Fibroblast of skin of abdomen (primary cell): ENCODE results near the gene TECR.
"Not testable (repeated sequence)": the region's sequence is repeated elsewhere in the genome, so short reads cannot be mapped to it uniquely, and the experiment has no call there.

Experiments used
- DNase-seq: peaks from one replicate; pipeline ENCODE4 v3.0.0-alpha.2; 2013

TECR gene

DNA sequence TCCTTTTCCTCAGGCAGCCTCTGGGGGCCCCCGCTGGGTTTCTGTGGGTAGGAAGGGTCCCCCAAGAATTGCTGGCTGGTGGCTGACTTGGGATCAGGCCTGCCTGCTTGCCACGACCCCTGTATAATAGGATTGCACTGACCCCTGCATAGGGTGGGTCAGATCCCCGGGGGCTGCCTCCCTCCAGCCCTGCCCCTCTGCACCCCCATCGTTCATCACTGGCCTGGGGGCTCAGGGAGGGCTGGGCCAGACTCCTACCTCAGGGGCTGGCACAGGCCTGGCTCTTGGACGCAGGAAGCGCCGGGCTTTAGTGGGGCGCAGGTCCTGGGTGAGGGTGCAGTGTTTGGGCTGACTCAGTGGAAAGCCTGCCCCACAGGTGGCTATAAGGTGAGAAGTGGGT is 31.9 kb downstream of the TECR start:
- no peak for DNase-seq

DNA sequence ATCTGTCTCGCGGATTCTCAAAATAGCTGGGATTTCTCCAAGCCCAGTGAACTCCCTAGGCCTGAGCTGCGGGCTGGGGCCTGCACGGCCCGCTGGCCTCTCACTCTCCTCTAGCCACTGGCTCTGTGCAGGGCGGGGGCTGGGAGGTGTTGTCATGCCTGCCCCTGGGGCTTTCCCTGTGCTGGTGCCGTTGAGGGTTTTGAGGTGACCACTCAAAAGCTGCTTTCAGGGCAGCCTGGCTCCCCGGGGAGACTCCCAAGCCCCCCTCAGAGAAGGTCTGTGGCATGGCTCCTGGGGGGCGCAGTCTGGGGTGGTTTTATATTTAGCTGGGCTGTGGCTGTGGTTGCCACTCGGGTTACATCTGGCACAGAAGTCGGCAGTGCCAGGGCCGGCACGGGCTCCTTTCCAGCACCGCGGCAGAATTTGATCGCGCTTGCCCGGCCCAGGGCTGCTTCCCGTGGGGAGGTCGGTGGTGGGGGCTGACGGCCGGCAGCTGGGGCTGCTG is 32.5 kb downstream of the TECR start:
- no peak for DNase-seq

DNA sequence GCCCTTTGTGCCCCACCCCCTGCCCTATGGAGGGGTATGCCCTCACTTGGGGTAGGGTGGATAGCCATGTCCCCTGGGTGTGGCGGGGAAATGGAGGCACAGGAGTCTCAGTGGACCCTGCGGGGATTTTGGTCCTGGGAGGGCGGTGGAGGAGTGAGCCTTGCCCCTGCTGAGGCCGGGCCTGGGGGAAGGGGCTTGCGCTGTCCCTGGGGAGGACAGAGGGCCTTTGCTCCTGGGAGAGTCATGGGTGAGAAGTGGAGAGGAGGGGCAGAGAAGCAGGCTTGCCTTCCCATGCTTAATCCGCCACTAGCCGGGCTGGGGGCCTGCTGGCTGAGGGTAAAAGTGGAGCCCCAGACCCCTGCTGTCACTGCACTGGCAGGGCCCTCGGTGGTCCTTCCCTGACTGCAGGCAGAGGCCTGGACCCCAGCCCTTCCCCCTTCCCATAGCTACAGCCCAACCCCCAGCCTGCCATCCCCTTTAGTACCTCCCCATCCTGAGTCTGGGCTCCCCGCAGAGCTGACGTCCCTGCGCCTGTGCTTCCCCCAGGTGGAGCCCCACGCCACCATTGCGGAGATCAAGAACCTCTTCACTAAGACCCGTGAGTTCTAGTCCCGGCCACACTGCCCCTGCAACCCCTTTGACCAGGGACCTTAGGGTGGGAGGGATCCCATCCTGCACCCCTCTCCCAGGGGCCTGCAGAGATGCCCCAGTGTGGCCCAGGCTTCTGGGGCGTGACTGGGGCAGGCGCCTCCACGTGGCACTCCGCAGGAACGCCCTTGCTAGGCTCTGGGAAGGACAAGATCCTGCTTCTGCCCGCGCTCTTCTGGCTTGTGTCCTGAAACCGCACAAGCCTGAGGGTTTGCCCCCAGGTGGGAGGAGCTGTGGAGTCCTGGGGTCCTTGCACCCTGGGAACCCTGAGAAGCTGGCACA is 33.5 kb downstream of the TECR start:
- DNase-seq: no peak

DNA sequence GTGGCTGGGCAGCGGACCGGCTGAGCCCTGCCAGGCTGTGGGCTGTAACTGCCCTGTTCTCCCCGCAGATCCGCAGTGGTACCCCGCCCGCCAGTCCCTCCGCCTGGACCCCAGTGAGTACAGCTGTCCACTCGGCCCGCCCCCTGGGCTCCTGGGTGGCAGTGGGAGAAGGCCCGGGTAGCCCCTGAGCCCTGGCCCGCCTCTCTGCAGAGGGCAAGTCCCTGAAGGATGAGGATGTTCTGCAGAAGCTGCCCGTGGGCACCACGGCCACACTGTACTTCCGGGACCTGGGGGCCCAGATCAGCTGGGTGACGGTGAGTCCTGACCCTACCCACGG is 34.2 kb downstream of the TECR start:
- DNase-seq: no peak

DNA sequence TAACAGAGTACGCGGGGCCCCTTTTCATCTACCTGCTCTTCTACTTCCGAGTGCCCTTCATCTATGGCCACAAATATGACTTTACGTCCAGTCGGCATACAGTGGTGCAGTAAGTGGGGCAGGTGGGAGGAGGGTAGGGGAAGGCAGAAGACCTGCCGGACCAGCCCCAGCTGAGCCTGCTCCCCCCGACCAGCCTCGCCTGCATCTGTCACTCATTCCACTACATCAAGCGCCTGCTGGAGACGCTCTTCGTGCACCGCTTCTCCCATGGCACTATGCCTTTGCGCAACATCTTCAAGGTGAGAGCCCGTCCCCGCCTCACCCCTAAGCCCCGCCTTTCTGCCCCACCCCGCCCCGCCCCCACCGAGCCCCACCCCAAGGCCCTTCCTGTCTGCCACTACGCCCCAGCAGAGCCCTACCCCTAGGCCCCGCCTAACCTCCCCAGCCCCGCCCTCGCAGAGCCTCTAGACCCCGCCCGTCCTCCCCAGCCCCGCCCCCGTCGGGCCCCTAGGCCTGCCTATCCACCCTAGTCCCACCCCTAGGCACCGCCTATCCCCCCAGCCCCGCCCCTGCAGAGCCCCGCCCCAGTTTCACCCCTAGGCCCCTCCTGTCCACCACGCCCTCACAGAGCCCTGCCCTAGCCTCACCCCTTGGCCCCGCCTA is 34.7 kb downstream of the TECR start:
- no peak for DNase-seq

DNA sequence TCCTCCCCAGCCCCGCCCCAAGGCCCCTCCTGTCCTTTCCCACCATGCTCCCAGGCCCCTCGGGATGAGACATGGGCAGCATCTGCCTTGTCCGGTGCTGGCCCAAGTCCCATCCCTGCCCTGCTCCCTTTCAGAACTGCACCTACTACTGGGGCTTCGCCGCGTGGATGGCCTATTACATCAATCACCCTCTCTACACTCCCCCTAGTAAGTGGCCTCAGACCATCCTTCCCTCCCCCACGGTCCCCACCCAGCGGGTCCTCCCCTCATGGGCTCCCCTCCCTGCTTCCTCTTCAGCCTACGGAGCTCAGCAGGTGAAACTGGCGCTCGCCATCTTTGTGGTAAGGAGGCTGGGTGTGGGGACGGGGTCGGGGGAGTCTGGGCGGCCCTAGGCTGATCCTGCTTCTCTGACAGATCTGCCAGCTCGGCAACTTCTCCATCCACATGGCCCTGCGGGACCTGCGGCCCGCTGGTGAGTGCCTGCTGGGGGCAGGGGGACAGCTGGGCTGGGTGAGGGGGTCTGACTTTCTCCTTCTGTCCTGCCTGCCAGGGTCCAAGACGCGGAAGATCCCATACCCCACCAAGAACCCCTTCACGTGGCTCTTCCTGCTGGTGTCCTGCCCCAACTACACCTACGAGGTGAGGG is 35.4 kb downstream of the TECR start:
- DNase-seq: not testable (repeated sequence)

DNA sequence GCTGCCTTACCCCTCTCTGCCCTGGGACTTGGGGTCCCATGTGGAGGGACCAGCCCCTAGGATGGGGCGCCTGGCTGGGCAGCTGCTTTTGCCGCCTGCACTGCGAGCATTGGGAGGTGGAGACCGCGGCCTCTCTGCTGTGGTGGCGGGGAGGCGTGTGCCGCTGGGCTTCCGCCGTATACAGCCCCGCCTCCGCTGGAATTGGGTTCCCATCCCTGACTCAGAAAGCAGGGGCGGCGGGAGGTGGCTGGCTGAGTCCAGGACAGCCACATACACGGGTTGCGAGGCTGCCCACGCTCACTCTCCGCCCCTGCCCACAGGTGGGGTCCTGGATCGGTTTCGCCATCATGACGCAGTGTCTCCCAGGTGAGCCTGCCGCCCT is 35.9 kb downstream of the TECR start:
- DNase-seq: no peak

DNA sequence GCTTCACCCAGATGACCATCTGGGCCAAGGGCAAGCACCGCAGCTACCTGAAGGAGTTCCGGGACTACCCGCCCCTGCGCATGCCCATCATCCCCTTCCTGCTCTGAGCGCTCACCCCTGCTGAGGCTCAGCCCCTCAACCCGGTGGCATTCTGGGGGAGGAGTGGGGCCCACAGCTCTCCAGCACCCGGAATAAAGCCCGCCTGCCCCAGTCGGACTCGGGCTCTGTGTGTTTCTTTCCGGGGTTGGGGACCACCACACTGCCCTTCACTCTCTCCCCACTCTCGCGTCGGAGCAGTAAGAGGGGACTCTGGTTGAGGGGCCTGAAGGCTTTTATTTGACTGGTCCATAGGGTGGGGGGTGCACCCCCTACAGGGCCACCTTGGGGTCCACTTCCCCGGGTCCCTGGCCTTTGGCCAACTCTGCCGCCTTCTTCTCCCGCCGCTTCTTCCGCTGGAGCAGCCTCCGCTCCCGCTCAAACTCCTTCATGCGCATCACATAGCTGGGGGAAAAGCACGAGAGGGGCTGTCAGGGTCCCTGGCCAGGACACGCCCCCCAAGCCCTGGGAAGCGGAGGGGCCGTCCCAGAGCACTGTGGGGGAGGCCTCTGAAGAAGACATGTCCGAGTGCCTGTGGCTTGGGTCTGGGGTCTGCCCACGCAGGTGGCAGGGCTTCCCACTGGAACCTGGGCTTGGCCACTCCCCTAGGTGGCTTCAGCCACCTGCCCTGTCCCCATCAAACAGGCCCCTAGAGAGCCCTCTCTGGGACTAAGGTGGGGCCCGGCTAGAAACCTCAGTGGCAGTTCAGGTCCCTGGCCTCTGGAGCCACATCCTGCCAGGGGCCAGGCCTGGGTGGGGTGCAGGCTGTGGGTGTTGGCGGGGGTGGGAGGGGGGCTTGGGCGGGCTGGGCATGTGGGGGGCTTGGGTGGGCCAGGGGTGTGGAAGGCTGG is 36.6 kb downstream of the TECR start:
- DNase-seq: no peak

DNA sequence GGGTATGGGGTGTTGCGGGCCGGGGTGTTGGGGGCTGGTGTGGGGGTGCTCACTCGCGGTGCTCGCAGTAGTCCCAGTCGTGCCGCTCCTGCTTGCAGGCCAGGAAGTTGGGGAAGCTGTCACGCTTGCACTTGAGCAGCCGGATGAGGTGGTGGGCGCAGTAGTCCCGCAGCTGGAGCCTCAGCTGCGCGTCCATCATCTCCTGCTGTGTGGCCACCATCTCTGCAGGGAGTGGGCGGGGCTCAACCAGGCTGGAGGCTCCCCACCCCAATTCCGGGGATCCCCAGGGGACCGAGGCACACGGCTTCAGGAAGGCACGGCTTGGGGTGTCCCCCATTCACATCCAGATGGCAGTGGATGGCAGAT is 37.3 kb downstream of the TECR start:
- no peak for DNase-seq

DNA sequence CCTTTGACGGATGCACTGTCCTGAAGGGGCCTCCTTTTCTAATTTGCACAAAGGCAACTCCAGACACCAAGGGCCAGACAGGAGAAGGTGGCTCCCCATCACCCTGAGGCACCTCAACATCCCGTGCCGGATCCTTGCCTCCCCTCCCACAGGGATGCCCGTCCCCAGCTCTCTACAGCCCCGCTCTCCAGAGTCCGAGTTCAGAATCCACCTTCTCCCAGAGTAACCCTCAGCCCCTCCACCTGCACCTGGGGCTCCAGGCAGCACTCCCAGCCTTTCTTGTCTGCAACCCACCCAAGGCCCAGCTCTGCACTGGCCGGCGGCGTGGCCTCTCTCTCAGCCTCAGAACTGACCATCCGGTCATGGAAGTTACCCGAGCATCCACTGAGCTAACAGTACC is 37.7 kb downstream of the TECR start:
- DNase-seq: no peak

DNA sequence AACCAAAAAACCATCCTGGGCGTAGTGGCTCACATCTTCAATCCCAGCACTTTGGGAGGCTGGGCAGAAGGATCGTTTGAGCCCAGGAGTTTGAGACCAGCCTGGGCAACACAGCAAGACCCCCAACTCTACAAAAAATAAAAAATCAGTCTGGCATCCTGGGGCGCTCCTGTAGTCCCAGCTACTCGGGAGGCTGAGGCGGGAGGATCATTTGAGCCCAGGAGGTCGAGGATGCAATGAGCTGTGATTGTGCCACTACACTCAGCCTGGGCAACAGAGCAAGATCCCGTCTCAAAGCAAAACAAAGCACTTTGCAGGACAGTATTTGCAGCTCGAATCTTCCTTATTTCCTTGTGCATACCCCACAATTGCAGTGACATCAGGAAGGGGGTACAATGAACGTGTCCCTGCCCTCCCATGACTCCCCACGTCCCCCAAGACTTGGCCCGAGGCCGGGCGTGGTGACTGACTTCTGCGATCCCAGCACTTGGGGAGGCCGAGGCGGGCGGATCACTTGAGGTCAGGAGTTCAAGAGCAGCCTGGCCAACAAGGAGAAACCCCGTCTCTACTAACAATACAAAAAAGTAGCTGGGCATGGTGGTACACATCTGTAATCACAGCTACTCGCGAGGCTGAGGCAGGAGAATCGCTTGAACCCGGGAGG is 41.6 kb downstream of the TECR start:
- no peak for DNase-seq

DNA sequence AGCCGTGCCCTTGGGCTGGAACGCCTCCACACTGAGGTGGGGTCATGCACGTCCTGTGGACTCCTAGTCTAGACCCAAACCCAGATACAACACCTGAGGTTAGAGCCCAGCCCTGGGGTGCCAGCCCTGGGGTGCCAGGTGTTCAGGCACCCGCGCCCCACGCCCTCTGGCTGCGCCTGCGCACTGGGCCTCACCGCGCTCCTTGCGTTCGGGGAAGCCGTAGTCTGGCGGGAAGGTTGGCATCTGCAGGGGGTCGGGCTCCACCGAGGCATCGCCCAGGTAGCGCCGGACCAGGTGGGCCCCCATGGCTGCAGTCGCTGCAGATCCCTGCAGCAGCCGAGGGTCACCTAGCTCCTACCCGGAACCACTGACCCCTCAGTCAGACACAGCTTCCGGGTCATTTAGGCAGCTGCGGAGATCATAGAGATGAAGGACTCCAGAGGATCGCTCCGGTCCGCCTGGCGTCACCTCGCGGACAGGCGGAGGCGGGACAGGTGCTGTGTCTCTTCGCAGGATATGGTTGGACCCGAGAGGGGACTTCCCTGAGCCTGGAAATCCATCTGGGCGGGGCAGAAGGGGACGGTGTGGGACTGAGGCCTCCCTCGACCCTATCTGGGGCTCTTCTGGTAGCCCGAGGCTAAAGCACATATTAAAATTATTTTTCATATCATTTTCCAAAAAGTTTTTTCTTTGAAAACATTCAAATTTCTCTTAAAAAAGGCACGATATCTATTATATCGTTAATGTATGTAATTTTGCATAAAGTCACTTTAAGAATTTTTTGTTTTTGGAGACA is 42.5 kb downstream of the TECR start, which contains the start of gene NDUFB7:
TSS of gene NDUFB7 (minus strand) at position 372 of the 796 bp plus-strand sequence. CDS start at position 306, 66 bp downstream.
- peak; percentile 93 for DNase-seq

DNA sequence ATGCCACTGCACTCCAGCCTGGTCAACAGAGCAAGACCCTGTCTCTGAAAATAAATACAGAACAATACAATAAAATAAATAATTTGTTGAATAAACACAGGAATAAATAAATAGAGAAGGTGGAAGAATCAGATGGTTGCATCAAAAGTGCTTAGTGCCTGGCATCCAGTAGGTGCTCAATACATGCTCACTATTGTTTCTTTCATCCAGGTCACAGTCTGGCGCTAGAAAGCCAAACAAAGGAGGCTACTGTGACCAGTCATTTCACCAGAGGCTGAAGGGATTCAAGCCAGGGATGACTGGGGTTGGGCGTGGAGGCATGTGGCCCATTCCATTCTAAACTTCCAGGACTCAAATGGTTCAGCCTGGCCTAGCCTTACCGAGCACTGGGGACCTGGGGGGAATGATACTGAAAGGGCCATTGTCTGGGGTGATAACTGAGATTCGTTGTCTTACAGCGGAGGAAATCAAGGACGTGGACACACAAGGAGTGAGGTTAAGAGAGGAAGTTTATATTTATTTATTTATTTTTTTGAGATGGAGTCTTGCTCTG is 46.1 kb downstream of the TECR start:
- no peak for DNase-seq

DNA sequence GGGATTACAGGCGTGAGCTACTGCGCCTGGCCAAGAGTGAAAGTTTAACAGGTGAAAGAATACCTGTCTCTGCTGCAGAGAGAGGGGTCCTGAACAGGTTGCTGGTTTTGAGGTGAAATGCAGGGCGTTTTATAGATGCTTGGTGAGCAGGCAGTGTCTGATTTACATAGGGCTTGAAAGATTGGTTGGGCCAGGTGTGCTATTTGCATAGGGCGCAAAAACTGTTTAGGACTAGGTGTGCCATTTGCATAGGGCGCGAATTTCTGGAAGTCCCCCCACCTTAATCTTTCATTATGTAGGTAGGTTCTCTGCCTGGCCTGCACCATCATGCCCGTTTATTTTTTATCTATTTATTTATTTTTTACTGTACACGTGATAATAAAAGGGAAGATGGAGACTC is 47.0 kb downstream of the TECR start:
- no peak for DNase-seq

DNA sequence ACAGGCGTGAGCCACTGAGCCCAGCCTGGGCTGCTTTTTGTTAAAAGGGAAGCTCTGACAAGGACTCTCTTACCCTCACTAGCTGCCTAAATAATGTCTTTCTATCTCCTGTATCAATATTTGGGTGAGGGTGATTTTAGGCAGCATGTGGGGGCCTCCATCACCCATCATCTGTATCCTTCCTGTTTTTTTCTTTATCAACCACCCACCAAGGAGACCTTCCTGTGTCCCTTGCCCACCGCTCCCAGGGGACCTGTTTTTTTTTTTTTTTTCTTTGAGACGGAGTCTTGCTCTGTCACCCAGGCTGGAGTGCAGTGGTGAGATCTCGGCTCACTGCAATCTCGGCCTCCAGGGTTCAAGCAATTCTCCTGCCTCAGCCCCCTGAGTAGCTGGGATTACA is 47.9 kb downstream of the TECR start:
- no peak for DNase-seq

DNA sequence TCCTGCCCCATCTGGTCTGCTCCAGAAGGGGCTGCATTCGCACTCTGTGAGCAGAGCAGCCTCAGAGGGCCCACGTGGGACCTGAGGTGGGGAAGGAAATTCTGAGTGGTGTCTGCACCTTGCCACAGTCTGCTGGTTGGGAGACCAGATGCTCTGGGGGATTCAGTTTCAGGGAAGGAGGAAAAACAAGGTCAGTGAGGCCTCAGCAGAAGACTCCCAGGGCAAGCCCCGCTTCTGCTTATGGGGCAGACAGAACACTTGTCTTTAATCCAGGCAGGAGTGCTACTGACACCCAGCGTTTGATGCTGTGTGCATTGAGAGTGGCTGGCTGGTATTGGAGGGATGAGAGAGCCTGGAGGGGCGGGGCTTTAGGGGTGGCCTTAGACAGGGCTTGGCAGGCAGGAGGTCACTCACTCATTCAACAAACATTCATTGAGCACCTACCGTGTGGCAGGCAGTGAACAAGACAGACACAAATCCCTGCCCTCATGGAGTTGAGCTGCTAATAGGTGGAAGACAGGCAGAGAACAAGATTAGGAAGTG is 48.6 kb downstream of the TECR start:
- DNase-seq: no peak

DNA sequence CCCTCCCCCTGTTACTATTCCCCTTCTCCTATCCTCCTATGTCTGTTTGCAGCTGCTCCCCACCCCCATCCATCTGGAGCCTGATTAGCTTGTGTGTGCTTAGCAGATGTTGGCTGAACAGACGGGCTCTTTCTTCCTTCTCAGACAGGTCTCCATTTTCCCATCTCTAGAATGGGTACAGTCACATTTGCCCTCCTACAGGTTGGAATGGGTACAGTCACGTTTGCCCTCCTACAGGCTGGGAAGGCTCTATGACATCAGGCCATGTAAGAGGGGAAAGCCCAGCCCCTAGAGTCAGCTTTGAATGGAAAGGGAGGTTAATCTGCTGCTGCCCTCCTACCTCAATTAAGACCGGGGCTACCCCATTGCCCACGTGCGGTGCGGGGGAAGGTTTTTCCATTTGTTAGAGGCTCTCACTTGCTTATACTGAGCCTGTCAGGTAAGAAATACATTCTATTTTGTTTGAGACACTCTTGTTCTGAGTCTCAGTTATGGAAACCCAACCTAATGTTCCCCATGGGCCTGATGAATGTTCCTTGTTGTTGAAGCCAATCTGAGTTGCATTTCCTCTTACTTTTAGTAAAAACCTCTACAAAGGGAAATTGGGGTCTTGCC is 51.3 kb downstream of the TECR start:
- no peak for DNase-seq

DNA sequence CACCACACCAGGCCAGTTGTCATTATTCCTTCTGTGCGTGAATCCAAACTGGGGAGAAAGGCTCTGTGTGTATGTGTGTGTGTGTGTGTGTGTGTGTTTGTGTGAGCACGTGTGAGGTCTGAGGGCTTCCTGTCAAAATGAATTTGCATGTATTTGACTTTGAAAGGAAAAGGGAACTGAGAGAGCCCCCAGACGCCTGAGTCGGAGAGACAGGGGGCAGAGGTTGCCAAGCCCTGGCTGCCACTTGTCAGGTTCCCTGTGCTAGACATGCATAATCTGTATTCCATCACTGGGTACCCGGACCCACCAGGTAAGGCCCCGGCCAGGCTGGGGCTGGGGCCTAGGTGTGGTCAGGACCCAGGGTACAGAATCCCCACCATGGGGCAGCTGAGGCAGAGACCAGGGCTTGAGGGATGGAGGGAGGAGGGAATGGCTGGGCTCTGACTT is 53.5 kb downstream of the TECR start, which contains the start of gene CLEC17A:
TSS of gene CLEC17A (plus strand) at position 191 of the 447 bp plus-strand sequence. CDS start at position 268, 77 bp downstream.
- DNase-seq: no peak

DNA sequence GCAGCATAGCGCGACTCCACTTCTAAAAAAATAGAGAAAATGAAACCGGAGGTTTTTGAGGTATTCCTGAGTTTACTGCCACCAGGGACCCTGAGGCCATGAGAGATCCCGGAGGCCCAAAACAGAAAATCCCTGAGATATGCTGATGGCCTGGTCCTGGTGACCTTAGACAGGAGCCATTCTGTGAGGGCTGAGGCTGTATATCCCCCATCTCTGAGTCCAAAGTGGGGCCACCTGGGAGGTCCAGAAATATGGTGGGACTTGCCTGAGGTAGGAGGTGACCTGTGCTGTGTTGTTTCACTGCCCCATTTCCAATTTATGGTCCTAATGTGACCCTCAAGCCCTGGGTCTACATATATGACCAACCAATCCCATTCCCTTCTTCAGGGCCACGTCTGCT is 55.0 kb downstream of the TECR start:
- not testable (repeated sequence) for DNase-seq
